NCI-H187 treated with DMSO at 0.1 percent for 48 hours (cell line): ENCODE results near the gene NR2F2.

Source experiments
- DNase-seq: peaks from one replicate; lab custom pipeline; 2025; lab: John Stamatoyannopoulos, UW

NR2F2 gene

DNA sequence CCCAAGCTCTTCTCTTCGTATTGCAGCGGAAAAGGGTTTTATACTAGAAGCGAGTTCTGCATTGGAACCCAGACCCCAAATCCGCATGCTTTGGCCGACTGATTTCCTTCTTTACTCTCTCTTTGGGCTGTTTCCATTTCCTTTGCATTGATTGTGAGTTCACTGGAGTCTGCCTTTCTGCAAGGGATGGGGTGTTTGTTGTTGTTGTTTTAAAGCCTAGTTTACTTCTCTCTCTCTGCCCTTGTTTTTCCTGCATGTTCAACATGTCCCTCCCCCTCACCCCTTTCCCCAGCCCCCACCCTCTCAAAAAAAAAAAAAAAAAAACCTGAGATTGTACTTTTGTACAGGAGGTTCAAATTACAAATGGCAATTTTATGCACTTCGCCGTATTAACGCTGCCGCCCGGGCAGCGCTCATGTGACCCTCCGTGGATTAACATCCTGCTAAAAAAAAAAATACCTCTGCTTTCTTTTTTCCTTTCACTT, 2.2 kb downstream of the NR2F2 start:
- no peak for DNase-seq

DNA sequence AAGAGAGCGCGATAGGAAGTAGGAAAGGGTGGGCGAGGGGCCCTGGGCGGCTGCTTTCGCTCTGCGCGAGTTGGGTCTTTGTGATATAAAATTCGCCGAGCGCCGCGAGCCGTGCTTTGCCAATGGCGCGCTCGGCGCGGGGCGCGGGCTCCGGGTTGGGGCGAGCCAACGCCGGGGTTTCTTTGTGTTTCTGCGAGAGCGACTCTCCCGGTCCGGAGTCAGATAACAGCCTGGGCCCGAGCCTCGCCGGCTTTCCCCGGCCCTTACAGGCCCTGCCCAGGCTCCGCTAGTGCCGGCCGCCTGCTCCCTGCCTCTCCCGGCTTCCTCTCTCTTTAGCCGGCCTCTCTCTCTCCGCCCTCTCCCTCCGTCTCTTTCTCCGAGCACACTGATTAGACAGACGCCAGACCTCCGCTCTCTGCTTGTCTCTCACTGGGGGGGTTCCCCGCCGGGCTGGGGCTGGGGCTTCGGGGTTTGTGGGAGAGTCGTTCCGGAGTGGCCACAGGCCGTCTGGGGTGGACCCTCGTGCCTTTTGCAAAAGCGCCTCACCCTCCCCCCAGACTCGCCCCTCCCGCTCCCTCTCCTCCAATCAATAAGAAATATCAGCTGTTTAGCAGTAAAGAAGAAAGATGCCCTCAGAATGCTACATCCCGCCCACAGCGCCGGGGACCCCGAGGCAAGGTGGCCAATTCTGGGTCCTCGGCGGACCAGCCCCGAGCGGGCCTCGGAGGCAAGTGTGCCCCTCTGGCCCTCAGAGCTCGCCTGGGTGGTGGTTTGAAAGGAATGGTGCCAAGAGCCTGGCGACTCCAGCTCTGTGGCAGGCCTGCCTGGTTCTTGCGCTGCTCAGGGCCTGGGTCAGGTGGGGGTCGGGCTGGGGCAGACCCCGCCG, 2.9 kb downstream of the NR2F2 start:
- DNase-seq, result no peak

DNA sequence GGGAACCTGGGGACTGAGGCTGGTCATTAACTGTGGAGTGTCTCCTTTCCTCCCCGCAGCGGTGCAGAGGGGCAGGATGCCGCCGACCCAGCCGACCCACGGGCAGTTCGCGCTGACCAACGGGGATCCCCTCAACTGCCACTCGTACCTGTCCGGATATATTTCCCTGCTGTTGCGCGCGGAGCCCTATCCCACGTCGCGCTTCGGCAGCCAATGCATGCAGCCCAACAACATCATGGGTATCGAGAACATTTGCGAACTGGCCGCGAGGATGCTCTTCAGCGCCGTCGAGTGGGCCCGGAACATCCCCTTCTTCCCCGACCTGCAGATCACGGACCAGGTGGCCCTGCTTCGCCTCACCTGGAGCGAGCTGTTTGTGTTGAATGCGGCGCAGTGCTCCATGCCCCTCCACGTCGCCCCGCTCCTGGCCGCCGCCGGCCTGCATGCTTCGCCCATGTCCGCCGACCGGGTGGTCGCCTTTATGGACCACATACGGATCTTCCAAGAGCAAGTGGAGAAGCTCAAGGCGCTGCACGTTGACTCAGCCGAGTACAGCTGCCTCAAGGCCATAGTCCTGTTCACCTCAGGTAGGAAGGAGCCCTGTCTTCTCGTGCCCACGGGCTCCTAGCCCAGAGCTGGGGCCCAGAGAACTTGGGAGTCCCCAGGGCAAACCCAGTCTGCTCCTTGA, 3.7 kb downstream of the NR2F2 start:
- DNase-seq, result no peak

DNA sequence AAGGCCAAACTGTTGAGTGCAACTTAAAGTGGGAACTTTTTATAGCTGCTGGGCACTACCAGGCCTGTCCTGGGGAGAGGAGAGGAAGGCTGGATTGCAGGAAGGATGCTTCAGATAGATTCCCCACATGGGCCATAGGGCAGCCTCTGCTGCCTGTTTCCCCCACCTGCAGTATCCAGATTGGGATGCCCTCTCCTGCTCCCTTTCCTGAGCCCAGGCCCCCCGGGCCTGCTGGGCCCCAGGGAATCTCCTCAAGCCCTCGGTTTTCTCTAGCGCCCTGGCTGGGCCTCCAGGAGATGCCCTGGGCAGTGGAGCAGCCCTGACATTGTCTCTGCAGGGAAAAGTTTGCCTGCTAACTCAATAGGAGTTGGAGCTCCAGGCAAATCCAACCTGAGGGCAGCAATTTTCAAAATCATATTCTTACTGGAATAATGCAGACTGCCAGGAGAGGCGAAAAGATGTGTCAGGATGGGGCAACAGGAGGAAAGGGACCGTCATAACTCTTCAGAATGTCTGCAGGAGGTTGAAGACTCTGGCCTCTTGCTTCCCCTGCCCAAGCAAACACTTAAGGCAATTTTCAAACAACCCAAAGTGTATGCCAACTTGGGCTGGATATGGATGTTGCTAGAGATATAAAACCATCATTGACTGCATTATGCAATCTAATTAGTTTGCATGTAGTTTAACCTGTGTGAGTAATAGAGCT, 4.4 kb downstream of the NR2F2 start:
- DNase-seq, result no peak

DNA sequence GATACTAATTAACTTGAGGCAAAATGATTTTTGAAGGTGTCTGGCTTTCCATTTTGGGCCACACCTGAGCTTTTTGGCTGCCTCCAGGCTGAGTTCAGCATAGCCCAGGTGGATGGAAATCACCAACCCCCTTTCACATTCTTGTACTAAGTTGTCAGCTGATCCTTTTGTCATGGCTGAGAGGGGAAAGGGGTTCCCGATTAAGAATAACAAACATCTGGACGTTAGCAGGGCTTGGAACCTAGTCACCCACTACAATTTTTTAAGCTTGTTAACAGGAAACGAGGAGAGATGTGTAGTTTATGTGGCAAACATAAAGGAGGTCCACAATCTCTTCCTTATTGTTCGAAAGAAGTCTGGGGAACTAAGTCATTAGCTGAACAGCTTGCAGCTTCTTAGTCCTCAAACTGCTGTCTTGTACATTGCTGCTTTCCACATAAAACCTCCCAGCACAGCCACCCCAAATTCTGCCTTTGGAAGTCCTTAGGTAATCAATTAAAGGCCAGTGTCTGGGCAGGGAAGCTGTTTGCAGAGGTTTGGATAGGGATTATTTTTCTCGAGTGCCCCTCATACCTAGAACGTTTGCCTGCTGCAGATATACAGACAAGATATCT, 5.0 kb downstream of the NR2F2 start:
- DNase-seq, result no peak

DNA sequence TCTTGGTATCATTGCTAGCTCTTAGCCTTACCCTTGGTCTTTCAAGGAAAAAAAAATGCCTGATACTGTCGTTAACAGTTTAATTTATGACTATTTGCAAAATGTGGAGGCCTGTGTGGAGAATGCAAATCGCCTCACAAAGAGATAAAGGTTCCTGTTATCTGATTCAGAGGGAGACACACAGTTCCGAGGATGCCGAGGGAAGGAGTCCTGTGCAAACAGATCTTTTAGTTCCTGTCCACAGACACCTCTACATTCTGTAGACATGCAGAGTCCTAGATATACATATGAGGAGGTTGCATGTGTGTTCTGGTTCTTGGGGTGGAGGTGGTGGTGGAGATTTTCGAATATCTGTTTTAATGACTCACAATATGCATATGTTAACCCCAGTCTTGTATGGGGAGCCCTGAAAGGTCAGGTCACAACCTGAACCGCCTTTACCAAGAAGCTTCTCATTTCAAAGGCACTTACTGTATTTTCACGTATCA, 5.7 kb downstream of the NR2F2 start:
- no peak for DNase-seq

DNA sequence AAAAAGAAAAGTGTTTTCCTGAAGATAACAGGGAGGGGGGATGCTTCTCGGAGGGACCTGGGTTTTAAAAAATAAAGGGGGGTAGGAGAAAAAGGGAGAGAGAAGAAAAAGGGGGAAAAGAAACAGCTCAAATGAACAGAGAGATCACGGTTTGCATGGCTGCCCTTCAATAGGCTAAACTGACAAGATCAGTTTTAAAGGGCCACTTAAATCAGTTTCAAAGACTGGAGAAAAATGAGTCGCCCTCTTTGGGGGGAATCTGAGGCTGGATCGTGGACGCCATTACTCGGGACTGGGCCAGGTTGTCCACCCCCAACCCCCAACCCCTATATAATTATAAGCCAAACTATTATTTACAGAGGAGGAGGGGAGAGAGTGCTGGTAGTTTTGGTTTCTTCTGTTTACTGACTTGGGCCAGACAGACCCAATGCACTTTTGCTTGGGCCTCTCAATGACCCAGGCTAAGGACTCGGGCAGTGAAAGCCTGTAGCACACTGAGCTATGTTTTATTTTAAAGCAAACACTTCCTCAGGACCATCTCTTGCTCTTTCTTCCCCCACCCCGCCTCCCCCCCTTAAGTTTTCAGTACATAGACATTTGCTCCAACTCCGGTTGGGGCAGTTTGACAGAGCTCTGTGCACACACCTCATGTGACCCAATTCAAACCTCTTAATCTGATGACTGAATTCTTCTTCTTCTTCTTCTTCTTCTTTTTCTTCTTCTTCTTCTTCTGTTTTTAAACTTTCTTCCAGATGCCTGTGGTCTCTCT, 6.3 kb downstream of the NR2F2 start:
- no peak for DNase-seq

DNA sequence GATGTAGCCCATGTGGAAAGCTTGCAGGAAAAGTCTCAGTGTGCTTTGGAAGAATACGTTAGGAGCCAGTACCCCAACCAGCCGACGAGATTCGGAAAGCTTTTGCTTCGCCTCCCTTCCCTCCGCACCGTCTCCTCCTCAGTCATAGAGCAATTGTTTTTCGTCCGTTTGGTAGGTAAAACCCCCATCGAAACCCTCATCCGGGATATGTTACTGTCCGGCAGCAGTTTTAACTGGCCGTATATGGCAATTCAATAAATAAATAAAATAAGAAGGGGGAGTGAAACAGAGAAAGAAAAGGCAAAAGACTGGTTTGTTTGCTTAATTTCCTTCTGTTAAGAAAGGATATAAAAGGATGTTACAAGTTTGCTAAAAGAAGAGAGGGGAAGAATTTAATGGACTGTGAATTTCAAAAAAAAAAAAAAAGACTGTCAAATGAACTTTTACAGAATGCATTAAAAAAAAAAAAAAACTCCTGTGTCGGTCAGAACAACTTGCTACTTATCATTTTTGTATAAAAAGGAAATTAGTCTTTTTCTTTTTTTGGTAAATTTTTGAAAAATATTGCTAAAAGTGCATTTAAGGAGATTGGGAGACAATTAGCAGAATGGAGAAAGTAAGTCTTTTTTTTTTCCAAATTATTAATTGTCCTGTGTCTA, 7.0 kb downstream of the NR2F2 start:
- no peak for DNase-seq

DNA sequence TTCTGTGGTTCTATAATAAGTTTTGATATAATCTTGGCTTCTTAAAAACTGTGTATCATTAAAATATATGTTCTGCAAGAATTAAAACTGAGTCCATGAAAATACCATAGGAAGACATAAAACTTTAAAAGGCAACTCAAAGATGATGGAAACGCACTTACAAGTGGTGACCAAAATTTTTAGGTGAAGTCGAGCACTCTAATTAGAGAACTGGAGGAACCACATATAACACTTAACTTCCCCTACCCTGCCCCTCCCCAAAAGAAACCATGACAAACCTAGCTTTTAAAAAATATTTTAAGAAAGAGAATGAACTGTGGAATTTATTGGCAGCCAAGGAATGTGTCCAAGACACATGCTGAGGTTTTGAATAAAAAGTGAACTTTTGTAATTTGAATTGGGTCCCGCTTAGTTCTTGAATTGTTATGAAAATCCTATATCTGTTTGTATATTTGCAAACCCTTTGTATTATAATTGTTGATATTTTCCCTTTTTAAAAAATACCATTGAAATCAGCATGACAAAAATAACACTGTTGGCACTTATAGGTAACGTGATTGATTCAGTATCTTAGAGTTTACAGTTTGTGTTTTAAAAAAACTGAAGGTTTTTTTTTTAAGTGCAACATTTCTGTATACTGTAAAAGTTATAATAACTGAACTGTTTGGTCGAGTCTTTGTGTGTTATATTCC, 7.7 kb downstream of the NR2F2 start:
- no peak for DNase-seq

DNA sequence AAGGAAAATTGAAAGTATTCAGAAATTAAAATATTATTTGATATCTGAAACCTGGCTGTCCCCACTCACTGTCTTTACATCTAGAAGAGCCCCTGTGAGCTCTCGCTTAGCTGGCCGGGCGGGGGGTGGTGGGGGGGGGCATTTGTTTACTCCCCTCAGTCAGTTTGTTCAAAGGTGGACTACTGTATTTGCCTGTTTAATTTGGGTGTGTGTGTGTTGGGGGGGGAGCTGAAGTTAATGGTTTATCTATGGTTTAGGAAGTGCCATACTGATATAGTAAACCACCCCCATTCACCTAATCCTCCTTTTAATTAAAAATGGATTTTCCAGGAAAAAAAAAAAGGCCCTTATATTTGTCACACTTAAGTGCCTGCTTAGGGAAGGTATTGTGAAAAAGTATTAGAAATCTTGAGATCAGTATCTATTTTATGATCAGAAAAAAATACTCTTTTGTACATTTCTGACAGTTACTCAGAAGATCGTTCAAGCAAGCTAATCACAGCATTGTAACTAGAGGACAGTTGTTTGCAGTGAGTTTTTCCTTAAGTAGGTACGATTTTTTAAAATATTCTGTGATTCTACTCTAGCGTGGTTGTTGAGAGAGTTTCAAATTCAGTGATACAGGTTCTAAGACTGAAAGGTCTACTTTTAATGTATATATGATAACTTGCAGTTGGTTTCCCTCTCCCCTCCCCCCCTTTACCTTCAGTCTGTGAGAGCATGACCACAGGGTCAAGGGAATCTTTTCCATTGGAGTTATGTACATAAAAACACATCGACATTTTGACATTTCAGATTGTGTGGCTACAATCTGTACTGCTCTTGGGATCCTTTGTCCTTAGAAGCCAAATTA, 8.5 kb downstream of the NR2F2 start:
- DNase-seq, result no peak

DNA sequence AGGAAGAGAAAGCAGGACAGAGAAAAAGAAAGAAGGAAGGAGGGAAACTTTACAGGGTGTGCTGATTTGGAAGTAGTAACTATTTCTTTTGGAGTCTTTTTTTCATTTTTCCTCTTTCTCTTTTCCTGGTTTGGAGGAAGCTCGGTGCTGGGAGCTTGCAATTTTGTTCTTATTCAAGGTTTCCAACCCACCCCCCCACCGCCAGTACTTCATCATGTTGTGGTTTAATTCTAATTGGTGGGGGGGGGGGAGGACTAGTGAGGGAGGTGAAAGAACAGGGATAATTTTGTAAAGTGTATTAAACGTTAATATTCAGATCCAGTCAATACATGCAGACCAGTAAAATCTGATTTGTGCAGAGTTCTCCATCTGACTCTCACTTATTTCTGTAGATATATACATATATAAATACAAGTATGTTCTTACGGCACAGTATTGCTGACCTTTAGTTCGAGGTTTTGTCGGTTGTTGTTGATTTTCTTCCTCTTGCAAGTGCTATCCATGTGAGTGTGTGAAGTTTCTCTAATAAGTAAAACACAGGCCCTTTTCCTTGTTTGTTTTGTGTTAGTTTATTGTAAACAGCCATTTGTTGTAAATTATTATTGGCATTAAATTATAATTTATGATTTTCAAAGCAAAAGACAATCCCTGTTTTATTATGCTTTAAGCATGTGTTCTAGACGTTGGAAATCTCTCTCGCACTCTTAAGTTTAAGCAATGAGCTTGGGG, 9.3 kb downstream of the NR2F2 start:
- DNase-seq, result no peak

DNA sequence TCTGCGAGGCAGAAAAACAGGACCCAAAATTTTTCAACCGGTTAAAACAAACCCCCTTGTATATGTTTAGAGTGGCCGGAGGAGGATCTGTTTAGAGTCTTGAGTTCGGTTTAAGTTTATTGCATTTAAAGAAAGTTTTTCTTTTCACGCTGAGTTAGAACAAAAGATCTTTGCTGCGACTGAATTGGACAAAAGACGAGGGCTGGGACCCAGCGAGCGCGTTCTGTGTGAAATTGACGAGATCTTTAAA, 9.8 kb downstream of the NR2F2 start:
- no peak for DNase-seq

DNA sequence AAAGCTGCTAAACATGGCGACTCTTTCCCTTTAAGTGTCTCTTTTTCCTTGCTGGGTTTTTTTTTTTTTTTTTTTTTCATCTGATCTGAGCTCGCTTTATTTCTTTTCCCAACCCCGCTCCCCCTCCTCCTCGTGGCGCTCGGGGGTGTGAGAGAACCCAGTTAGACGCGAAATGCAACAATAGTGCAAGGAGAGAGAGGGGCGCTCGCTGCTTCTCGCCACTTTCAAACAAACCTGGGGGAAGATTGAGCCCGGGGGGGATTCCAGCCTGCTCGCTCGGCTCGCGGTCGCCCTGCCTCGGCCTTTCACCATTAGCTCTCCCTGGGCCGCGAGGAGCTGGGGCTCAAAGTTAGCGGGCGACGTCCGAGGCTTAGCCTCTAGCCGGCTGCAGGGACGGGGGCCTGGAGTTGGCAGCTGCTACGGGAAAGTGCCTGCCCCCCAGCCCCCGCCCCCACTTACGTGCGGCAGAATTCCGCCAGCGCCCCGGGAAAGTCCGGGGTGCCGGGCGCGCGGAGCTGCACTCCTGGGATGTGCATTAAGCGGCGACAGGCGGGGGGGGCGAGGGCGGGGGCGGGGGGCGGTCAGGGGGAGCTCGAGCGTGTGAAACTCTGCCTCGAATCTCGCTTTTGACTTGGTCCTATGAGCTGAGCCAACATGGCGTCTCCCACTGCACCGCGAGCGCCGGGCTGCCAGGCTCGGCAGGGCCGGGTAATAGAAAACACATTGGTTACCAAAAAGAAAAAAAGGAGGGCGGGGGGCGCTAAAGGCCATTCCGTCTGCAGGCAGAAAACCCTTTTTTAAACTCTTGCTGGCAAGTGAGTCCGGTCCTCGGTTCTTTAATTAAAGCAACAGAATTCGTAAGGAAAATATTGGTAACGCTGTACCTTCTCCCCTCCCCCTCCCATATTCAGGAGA, 10.4 kb downstream of the NR2F2 start:
- no peak for DNase-seq

DNA sequence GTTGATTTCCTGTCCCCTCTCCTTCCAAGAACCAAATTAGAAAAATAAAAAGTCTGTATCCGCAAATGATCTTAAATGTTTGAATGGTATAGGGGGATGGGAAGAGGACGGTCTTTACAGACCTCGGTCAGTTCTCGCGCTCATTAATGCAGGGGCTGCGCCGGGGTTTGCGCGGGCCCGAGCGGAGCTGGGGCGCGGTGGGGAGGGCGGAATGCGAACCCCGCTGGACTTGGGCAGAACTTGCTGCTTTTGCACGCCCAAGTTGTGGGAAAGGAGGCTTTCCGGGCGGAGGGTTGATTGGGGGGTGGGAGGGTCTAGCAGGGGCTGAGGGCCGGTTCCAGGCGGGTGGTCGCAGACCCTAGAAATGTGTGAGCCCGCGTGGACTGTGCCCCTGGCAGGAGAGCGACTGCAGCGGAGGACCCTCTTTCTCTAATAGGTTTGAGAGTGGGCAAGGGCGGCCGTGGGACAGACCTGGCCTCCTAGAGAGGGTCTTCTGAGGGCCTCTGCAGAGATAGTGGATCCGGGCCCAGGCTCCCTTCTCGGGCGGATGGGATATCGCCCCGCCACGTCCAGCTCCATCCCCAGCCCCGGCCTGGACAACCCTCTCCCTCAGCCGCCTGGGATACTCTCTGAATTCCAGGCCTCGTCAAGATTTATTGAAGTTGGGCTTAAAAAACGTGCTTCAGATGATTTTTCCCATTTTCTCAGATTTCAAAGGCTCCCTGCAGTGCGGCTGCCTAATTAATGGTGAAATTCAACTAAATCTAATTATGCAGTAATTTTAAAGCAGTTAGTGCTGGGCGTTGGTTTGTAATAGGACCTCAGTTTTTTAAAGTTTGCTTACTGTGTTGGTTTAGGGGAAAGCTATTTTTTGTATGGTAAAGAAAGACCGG, 11.3 kb downstream of the NR2F2 start:
- no peak for DNase-seq

DNA sequence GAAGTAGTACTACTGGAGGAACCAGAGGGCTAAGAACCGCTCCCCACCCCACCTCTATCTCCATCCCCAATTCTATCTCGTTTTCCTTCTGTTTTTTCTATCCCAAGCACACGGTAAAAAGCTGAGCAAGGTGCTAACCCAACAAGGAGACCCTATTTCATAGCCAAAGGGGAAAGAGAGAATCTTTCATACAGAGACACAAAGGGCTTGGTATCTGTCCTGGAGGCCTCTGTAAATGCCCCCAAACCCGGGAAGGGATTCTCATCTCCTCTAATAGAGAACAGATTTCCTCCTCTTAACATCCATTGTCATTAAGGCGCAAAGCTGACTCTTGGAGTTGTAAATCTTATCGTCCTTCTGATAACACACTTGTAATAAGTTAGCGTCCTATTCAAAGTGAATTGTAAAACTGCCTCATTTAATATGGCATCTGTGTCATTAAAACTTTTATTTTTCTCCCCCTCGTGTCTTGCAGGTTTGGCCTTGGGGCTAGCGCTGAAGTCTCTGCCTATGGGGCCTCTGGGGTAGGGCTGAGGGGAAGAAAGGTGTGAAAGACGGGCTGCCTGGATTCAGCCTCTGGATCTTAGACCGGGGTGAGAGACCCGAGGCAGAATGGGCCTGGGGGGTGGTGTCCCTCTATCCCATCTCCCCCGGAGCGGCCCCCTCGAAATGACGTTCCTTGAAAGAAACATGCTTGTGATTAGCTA, 12.1 kb downstream of the NR2F2 start:
- no peak for DNase-seq
